T-helper 17 cell (primary cell): ENCODE measurements around the gene SETD7. TPM values are rescaled to one million over a fixed set of nuclear protein-coding genes. Genes with fewer than 3 reads are reported as not detected.

Experiments used
- ATAC-seq: fragments of 150-1000 bp; cut with Tn5 transposase; 2 replicates; pipeline ENCODE4 v1.10.0; 2021; ENCODE audit warnings: mild to moderate bottlenecking, moderate library complexity
- DNase-seq, 3 donors: peaks; one replicate each; pipeline versions ENCODE4 v3.0.0 to v3.0.0-alpha.2; 2020 to 2021
- H3K9me3 ChIP-seq: one replicate; pipeline ENCODE4 v1.7.0; 2013; ENCODE audit warnings: low read length, mild to moderate bottlenecking; ENCODE audit not compliant: control insufficient read depth, poor library complexity, severe bottlenecking
- H3K27ac Mint-ChIP-seq: one replicate; pipeline ENCODE4 v1.8.0; 2022; ENCODE audit warnings: mild to moderate bottlenecking, moderate library complexity, mixed read lengths
- H3K27me3 Mint-ChIP-seq: one replicate; pipeline ENCODE4 v1.8.0; 2022; ENCODE audit warnings: mixed read lengths
- H3K36me3 Mint-ChIP-seq: one replicate; pipeline ENCODE4 v1.8.0; 2022; ENCODE audit warnings: low read depth, mixed read lengths
- H3K4me1 Mint-ChIP-seq: one replicate; pipeline ENCODE4 v1.8.0; 2022; ENCODE audit warnings: mild to moderate bottlenecking, mixed read lengths
- H3K4me3 Mint-ChIP-seq: one replicate; pipeline ENCODE4 v1.8.0; 2022; ENCODE audit warnings: mild to moderate bottlenecking, moderate library complexity, mixed read lengths
- total RNA-seq, 4 donors: library from RNA in 2 of 4; stranded (reverse) in 2 of 4; gene quantifications; one replicate each; pipeline ENCODE4 v1.2.3 and lab custom pipeline; 2022 to 2026

SETD7 gene
- total RNA-seq, 2 donors from 2014 or later = 29.7 to 37.9 TPM

DNA sequence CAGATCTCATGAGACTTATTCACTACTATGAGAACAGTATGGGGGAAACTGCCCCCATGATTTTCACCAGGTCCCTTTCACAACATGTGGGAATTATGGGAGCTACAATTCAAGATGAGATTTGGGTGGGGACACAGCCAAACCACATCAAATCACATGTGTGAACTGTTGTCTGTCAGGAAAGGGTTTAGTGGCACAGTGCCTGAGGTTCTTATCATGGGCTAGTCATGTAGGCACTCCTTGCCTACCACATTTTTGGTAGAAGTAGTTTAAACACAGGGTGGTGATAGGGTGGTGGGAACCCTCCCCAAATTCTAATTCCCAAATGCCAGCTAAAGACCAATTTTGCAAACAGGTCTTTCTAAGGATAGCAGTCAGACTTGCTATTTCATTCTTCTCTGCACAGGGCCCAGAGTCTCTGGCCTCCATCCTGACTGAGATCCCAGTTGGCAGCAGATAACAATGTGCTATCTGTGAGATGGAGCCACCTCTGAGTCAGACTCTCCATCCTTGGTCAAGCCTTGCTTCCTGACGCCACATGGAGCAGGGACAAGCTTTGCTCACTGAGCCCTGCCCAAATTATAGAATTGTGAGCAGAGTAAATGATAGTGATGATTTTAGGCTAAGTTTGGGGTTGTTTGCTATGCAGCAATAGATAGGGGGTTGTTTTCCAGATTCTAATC, 33.5 kb upstream of the SETD7 start:
- no peak overlapping the region for H3K27ac Mint-ChIP-seq
- H3K4me3 Mint-ChIP-seq = no peak overlapping the region
- ATAC-seq = no peak
- no peaks in the 10 kb centered on the region for H3K36me3 Mint-ChIP-seq
- DNase-seq = no peak
- H3K27me3 Mint-ChIP-seq = peaks cover 10% of the 10 kb centered on the region
- H3K9me3 ChIP-seq = no peaks in the 10 kb centered on the region
- H3K4me1 Mint-ChIP-seq = no peaks in the 10 kb centered on the region

GRCh38 chr4:139587446-139587845, 31.4 kb upstream of the SETD7 start:
- no peaks in the 10 kb centered on the region for H3K9me3 ChIP-seq
- DNase-seq (no peak), ATAC-seq (no peak)
- H3K27ac Mint-ChIP-seq = no peak overlapping the region
- peaks cover 5% of the 10 kb centered on the region for H3K4me1 Mint-ChIP-seq
- H3K36me3 Mint-ChIP-seq = peaks cover 6% of the 10 kb centered on the region
- H3K4me3 Mint-ChIP-seq = no peak overlapping the region
- H3K27me3 Mint-ChIP-seq = peaks cover 23% of the 10 kb centered on the region

- no peak for ATAC-seq
- peaks cover 5% of the 10 kb centered on the region for H3K4me1 Mint-ChIP-seq
These were observed 29.5 kb upstream of the SETD7 start for GRCh38 chr4:139585473-139585872.

GRCh38 chr4:139584784-139585183, 28.8 kb upstream of the SETD7 start:
- H3K27me3 Mint-ChIP-seq = peaks cover 43% of the 10 kb centered on the region
- peaks cover 6% of the 10 kb centered on the region for H3K36me3 Mint-ChIP-seq
- DNase-seq = no peak
- H3K9me3 ChIP-seq = no peaks in the 10 kb centered on the region
- no peak for ATAC-seq
- no peak overlapping the region for H3K4me3 Mint-ChIP-seq
- peaks cover 5% of the 10 kb centered on the region for H3K4me1 Mint-ChIP-seq
- H3K27ac Mint-ChIP-seq = no peak overlapping the region

More at GRCh38 chr4:139585473-139585872, 29.5 kb upstream of the SETD7 start:
- H3K4me3 Mint-ChIP-seq = no peak overlapping the region
- H3K36me3 Mint-ChIP-seq = peaks cover 6% of the 10 kb centered on the region
- no peak overlapping the region for H3K27ac Mint-ChIP-seq
- peaks cover 37% of the 10 kb centered on the region for H3K27me3 Mint-ChIP-seq
- DNase-seq = no peak
- no peaks in the 10 kb centered on the region for H3K9me3 ChIP-seq

GRCh38 chr4:139584013-139584412, 28.0 kb upstream of the SETD7 start:
- no peak overlapping the region for H3K4me3 Mint-ChIP-seq
- no peak for ATAC-seq
- H3K27me3 Mint-ChIP-seq = peaks cover 45% of the 10 kb centered on the region
- no peak overlapping the region for H3K27ac Mint-ChIP-seq
- DNase-seq = no peak
- H3K36me3 Mint-ChIP-seq = peaks cover 6% of the 10 kb centered on the region
- H3K4me1 Mint-ChIP-seq = peaks cover 5% of the 10 kb centered on the region
- no peaks in the 10 kb centered on the region for H3K9me3 ChIP-seq

GRCh38 chr4:139582044-139582443, 26.0 kb upstream of the SETD7 start:
- peaks cover 5% of the 10 kb centered on the region for H3K4me1 Mint-ChIP-seq
- DNase-seq (no peak), ATAC-seq (no peak)
- no peak overlapping the region for H3K4me3 Mint-ChIP-seq
- H3K27ac Mint-ChIP-seq = no peak overlapping the region
- no peaks in the 10 kb centered on the region for H3K9me3 ChIP-seq
- peaks cover 6% of the 10 kb centered on the region for H3K36me3 Mint-ChIP-seq
- peaks cover 45% of the 10 kb centered on the region for H3K27me3 Mint-ChIP-seq

DNA sequence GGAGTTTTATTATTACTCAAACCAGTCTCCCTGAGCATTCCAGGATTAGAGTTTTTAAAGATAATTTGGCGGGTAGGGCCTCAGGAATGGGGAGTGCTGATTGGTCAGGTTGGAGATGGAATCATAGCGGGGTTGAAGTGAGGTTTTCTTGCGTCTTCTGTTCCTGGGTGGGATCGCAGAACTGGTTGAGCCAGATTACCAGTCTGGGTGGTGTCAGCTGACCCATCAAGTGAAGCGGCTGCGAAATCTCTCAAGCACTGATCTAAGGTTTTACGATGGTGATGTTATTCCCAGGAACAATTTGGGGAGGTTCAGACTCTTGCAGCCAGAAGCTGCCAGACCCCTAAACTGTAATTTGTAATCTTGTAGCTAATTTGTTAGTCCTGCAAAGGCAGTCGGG, 25.1 kb upstream of the SETD7 start:
- DNase-seq (no peak), ATAC-seq (no peak)
- H3K9me3 ChIP-seq = no peaks in the 10 kb centered on the region
- H3K27ac Mint-ChIP-seq = no peak overlapping the region
- H3K27me3 Mint-ChIP-seq = peaks cover 45% of the 10 kb centered on the region
- H3K4me1 Mint-ChIP-seq = peaks cover 5% of the 10 kb centered on the region
- H3K4me3 Mint-ChIP-seq = no peak overlapping the region
- H3K36me3 Mint-ChIP-seq = peaks cover 6% of the 10 kb centered on the region

DNA sequence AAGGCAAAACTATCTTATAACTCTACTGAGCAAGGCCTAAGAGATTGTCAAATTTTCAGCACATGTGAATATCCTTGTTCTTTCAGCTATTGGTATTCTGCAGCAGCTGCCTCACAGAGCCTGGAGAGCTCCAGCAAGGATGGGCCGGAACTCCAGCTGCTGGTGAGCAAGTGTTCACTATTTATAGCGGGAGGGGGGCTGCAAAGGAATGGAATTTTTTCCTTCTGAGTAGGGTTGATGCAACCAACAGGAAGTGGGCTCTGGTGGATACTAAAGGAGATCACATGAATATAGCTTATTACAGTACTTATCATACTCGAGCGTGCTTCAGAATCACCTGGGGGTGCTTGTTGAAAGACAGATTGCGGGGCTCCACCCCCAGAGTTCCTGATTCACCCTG, 20.2 kb upstream of the SETD7 start:
- Mint-ChIP-seq H3K4me3 (no peak overlapping the region), H3K4me1 (no peaks in the 10 kb centered on the region), H3K27ac (no peak overlapping the region), H3K36me3 (no peaks in the 10 kb centered on the region), H3K27me3 (peaks cover 15% of the 10 kb centered on the region)
- DNase-seq (no peak), ATAC-seq (no peak)
- no peaks in the 10 kb centered on the region for H3K9me3 ChIP-seq

- no peaks in the 10 kb centered on the region for H3K9me3 ChIP-seq
- ATAC-seq = no peak
- Mint-ChIP-seq H3K27me3 (peaks cover 4% of the 10 kb centered on the region), H3K36me3 (no peaks in the 10 kb centered on the region), H3K27ac (no peak overlapping the region), H3K4me1 (no peaks in the 10 kb centered on the region), H3K4me3 (no peak overlapping the region)
- no peak for DNase-seq
These were observed 19.1 kb upstream of the SETD7 start for GRCh38 chr4:139575072-139575471.

GRCh38 chr4:139574641-139575040, 18.6 kb upstream of the SETD7 start:
- DNase-seq (no peak), ATAC-seq (no peak)
- Mint-ChIP-seq H3K4me1 (no peaks in the 10 kb centered on the region), H3K27me3 (peaks cover under 1% of the 10 kb centered on the region), H3K27ac (no peak overlapping the region), H3K4me3 (no peak overlapping the region), H3K36me3 (no peaks in the 10 kb centered on the region)
- H3K9me3 ChIP-seq = no peaks in the 10 kb centered on the region

DNA sequence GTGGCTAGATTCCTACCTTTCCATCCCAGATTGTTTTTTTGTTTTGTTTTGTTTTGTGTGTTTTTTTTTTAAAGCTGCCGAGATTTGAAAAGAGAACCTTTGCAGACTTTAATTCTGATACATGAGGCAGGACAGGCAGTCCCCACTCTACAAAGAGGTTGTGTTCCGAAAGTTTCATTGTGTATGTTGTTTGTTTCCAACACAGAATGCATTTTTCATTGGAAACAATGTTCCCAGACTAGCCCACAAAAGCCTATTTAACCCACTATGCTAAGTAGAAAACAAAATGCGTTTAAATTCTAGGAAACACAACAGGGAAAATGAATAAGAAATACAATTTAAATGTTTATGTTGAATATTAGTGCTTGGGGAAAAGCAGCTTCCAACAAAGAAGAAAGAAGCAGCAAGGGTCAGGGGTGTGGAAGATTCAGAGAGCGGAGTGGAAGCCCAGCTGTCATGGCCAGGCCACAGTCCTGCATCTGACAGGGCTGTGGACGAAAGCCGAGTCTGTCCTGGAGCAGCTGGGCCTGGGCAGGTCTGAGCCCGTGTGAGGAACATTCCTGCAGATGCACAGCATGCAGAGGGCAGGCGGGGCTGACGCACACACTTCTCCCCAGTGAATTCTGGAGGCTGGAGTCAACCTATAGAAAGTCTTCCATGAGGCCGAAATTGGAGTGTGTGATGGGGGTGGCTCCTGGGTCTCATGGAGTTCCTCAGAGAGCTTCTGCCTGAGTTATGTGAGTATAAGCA, 12.4 kb upstream of the SETD7 start:
- ATAC-seq (no peak), DNase-seq (no peak)
- H3K4me3 Mint-ChIP-seq = no peak overlapping the region
- H3K27ac Mint-ChIP-seq = no peak overlapping the region
- H3K9me3 ChIP-seq = no peaks in the 10 kb centered on the region
- peaks cover 9% of the 10 kb centered on the region for H3K27me3 Mint-ChIP-seq
- no peaks in the 10 kb centered on the region for H3K4me1 Mint-ChIP-seq
- H3K36me3 Mint-ChIP-seq = no peaks in the 10 kb centered on the region

DNA sequence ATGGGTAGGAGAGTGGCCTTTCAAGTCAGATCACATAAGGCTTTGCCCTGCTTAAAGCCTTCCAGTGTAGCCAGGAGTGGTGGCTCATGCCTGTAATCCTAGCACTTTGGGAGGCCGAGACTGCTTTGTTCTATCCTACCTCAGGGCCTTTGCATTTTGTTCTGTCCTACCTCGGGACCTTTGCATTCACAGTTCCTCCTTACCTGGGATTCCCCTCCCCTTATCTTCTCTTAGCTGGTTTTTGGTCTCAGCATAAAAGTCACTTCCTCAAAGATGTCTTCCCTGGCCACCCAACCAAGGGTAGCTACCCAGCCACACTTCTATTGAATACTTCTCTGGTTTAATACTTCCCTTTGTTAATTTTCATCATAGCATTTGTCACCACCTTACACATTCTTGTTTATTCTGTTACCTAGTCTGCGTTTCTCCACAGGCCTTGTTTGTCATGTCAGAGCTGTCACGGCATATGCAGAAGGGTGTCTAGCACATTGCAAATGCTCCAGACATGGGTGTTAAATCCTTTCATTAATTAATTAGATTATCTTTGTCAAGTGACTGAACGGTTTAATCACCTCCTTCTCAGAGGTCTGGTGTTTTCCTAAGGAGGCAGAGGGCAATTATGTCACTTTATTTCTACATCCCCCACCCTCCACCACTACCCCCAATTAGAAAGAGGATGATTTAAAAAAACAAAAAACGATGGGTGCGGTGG, 11.3 kb upstream of the SETD7 start:
- peaks cover 9% of the 10 kb centered on the region for H3K27me3 Mint-ChIP-seq
- H3K9me3 ChIP-seq = no peaks in the 10 kb centered on the region
- no peaks in the 10 kb centered on the region for H3K36me3 Mint-ChIP-seq
- peak overlapping the region; percentile 3 for H3K4me3 Mint-ChIP-seq
- ATAC-seq = no peak
- no peak for DNase-seq
- no peaks in the 10 kb centered on the region for H3K4me1 Mint-ChIP-seq
- H3K27ac Mint-ChIP-seq = peak overlapping the region; percentile 0

GRCh38 chr4:139564502-139564901, 8.5 kb upstream of the SETD7 start:
- Mint-ChIP-seq H3K4me3 (no peak overlapping the region), H3K27me3 (peaks cover 9% of the 10 kb centered on the region)

More at GRCh38 chr4:139564502-139564901, 8.5 kb upstream of the SETD7 start:
- ATAC-seq = no peak
- Mint-ChIP-seq H3K4me1 (peaks cover 12% of the 10 kb centered on the region), H3K36me3 (no peaks in the 10 kb centered on the region), H3K27ac (no peak overlapping the region)
- no peak for DNase-seq
- H3K9me3 ChIP-seq = no peaks in the 10 kb centered on the region
